ENCODE measurements around the gene PCBP4.

DNA sequence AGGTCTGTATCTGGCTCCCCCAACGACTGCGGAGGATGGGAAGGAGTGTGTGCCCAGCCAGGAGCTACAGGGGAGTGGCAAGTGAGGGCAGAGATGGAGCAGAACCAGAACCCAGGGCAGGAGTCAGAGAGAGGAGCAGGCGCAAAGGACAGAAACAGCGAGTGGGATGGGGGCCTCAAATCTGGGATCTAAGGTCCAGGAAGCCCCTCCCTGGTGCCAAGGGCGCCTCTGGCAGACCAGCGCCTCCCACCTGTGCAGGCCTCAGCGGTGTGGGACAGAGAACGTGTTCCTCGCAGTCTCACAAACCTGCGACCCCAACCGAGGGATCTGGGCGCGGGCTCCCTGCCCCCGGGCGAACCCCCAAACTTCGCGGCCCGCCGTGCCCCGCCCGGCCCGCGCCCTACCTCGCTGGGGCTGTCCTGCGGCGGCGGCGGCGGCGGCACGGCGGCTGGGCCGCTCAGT lies 301 bp downstream of the PCBP4 start:
- TF ChIP-seq, protein P1, sequence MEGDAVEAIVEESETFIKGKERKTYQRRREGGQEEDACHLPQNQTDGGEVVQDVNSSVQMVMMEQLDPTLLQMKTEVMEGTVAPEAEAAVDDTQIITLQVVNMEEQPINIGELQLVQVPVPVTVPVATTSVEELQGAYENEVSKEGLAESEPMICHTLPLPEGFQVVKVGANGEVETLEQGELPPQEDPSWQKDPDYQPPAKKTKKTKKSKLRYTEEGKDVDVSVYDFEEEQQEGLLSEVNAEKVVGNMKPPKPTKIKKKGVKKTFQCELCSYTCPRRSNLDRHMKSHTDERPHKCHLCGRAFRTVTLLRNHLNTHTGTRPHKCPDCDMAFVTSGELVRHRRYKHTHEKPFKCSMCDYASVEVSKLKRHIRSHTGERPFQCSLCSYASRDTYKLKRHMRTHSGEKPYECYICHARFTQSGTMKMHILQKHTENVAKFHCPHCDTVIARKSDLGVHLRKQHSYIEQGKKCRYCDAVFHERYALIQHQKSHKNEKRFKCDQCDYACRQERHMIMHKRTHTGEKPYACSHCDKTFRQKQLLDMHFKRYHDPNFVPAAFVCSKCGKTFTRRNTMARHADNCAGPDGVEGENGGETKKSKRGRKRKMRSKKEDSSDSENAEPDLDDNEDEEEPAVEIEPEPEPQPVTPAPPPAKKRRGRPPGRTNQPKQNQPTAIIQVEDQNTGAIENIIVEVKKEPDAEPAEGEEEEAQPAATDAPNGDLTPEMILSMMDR (conservative IDR thresholded peaks at IDR 0.05), result no peak
- no peak for TF ChIP-seq EZH2 (IDR thresholded peaks at IDR 0.05; ENCODE audit: low read depth)

All from PC-9 (cell line).